Measurements from ENCODE around the gene PLB1.

PLB1 gene

GRCh38 chr2:28598484-28598883 is 102.6 kb downstream of the PLB1 start:
- TF ChIP-seq CTCF (IDR thresholded peaks at IDR 0.05; ENCODE audit: control insufficient read depth, extremely low read depth, insufficient read depth), result no peak
- no peak for DNase-seq (ENCODE audit: low read depth)
- H3K4me3 ChIP-seq (ENCODE audit: low read depth, low read length), result no peak overlapping the region

- TF ChIP-seq CTCF (IDR thresholded peaks at IDR 0.05; ENCODE audit: control insufficient read depth, extremely low read depth, insufficient read depth), result no peak
- H3K4me3 ChIP-seq (ENCODE audit: low read depth, low read length), result no peak overlapping the region
- DNase-seq (ENCODE audit: low read depth), result no peak
Observed at GRCh38 chr2:28600181-28600580, 104.3 kb downstream of the PLB1 start.

- DNase-seq (ENCODE audit: low read depth), result no peak
Observed at GRCh38 chr2:28601616-28602015, 105.8 kb downstream of the PLB1 start.

GRCh38 chr2:28602136-28602660 is 106.3 kb downstream of the PLB1 start:
- H3K4me3 ChIP-seq (ENCODE audit: low read depth, low read length), result no peak overlapping the region
- no peak for DNase-seq (ENCODE audit: low read depth)
- no peak for TF ChIP-seq CTCF (IDR thresholded peaks at IDR 0.05; ENCODE audit: control insufficient read depth, extremely low read depth, insufficient read depth)

More at GRCh38 chr2:28601616-28602015, 105.8 kb downstream of the PLB1 start:
- H3K4me3 ChIP-seq (ENCODE audit: low read depth, low read length), result no peak overlapping the region
- no peak for TF ChIP-seq CTCF (IDR thresholded peaks at IDR 0.05; ENCODE audit: control insufficient read depth, extremely low read depth, insufficient read depth)

- H3K4me3 ChIP-seq (ENCODE audit: low read depth, low read length), result no peak overlapping the region
- peak; percentile 68 for DNase-seq (ENCODE audit: low read depth)
- no peak for TF ChIP-seq CTCF (IDR thresholded peaks at IDR 0.05; ENCODE audit: control insufficient read depth, extremely low read depth, insufficient read depth)
Observed at GRCh38 chr2:28602751-28603639, 107.1 kb downstream of the PLB1 start.

- no peak for TF ChIP-seq CTCF (IDR thresholded peaks at IDR 0.05; ENCODE audit: control insufficient read depth, extremely low read depth, insufficient read depth)
- no peak overlapping the region for H3K4me3 ChIP-seq (ENCODE audit: low read depth, low read length)
- DNase-seq (ENCODE audit: low read depth), result no peak
Observed at GRCh38 chr2:28603821-28604220, 108.0 kb downstream of the PLB1 start.

All from LNCaP clone FGC (cell line).